ENCODE measurements around the gene SLC26A3.

SLC26A3 gene

DNA sequence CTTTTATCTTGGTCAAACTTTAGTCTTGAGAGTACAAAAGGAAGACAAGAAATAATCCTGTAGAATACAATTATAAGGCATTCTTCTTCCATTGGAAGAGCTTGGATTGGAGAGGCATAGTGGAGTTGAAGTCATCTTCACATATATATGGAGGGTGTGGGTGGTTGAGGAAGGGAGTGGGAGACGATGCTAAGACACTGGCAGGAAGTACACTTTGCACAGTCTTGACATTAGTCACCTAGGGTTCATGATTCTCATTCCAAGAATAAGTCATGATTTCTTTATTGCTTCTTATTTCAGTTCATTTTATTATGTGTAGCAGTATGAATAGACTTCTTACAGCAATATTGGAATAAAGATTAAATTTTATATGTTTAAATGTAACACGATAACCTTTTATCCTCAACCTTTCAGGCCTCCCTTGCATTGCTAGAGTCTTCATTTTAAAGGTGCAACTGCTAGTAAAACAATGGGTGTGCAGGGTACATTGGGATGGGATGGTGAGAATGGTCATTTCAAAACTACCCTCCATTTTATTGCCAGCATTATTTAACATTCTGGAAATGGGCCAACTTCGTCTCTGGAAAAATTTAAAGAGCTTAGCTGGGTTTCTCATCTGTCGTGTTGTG is 12.3 kb upstream of the SLC26A3 start:
- peak; percentile 79 for DNase-seq

DNA sequence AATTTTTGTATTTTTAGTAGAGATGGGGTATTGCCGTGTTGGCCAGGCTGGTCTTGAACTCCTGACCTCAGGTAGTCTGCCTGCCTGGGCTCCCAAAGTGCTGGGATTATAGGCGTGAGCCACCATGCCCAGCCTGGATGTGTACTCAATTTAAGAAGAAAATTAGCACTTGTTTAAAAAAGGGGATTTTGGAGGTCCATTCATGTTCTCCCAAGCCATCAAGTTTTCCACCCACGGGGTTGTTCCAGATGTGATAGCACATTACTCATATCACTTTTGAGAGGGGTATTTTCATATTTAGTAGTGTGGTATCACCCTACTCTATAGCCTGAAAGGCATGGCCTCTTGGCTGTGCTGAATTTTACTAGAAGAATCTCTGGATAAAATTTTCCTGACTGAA is 10.5 kb upstream of the SLC26A3 start:
- peak; percentile 46 for DNase-seq

DNA sequence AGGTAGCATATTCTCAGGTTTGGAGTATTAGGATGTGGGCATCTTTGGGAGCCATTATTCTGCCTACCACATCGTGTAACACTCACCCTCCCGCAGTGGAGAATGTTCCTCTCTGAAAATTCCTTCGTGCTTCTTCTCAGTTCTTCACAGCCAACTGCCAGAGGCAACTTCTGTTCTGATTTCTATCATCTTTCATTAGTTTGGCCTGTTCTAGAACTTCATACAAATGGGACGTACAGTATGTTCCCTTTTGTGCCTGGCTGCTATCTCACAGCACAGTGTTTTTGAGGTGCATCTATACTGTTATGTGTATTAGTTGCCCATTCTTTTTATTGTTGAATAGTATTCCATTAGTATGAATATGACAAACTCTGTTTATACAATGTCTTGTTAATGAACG is 8.9 kb upstream of the SLC26A3 start:
- DNase-seq, result no peak

DNA sequence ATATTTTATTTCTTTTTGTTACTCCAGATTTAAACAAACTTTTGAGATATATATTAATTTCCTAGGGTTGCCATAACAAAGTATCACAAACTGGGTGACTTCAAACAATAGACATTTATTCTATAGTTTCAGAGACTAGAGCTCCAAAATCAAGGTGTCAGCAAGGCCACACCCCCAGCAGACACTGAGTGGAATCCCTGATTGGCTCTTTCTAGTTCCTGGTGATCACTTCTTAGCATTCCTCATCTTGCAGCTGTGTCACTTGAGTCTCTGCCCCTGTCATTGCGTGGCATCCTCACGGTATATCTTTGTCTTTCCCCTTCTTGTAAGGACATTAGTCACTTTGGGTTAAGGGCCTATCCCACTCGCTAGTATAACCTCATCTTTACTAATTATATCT is 7.6 kb upstream of the SLC26A3 start:
- DNase-seq, result no peak

DNA sequence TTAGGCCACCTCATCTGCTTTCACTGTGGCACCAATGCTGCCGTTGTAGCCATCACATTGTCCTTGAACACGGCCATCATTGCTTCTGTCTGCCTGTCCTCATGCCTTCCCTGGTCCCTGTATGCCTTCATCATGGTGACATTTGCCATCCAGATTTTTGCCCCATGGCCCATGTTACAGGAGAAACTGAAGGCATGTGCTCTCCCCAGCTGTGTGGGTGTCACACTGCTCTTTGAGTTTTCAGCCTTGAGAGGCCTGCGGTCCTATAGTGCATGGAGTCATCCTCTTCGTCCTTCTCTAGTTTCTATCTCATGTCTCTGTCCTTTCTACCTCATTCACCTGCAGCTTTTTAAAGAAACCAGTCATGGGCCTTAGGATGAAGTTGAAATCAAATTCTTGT is 6.2 kb upstream of the SLC26A3 start:
- DNase-seq, result no peak

DNA sequence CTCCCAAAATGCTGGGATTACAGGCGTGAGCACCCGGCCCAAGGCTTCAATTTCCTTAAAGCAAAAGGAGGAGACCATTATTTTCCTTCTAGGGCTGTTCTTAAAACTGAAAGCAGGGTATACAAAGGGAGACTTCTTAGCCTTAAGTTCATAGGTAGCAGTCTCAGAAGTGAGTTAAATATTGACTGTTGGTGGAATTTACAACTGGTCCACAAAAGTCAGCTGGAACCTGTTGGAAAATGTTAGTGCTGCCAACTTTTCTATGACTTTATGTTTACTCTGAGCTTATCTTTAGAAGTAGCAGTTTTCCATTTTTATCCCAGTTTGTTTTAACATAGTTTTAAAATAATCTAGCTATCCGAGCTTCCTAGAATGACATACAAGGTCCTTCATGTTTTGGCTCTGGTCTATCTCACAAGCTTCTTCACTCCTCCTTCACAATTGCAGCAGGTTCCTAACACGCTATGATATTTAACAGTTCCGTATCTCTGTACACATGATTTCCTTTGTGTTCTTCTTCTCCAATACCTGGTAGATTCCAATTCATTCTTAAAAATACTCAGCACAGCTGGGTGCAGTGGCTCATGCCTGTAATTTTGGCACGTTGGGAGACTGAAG is 3.3 kb downstream of the SLC26A3 start:
- DNase-seq, result no peak

DNA sequence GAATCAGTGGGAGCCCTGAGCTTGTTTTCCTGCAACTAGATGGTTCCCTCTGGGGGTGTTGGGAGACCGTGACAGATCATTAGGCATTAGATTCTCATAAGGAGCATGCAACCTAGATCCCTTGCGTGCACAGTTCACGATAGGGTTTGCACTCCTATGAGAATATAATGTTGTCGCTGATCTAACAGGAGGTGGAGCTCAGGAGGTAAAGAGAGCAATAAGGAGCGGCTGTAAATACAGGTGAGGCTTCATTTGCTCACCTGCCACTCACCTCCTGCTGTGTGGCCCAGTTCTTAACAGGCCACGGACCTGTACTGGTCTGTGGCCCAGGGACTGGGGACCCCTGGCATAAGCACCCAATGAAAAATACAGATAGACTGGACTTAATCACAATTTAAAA is 10.7 kb downstream of the SLC26A3 start:
- no peak for DNase-seq

DNA sequence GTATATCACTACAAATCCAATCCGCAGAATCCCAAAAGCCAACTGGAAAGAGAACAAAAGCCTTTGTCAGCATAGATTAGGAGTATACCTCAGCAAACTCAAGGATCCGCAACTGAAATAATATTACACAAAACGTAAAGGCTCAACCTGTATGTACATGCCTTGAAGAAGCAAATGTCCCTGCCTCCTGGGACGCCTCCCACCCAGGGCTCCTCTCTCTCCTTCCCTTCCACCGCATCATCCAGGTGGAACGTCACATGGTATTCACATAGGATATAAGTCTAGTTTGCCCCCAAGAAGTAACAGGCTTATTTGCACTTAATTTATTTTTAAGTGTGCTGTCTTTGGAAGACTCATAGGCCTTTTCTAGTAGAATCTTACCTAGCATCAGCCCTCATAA is 13.4 kb downstream of the SLC26A3 start:
- no peak for DNase-seq

DNA sequence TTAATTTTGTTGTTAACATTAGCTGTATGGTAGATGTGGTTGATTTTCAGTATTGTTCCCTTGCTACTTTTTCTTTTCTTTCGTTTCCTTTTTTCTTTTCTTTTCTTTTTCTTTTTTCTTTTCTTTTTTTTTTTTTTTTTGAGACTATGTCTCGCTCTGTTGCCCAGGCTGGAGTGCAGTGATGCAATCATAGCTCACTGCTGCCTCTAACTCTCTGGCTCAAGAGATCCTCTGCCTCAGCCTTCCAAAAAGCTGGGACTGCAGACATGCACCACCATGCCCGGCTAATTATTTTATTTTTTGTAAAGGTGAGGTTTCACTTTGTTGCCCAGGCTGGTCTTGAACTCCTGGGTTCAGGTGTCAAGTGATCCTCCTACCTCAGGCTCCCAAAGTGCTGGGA is 14.4 kb downstream of the SLC26A3 start:
- no peak for DNase-seq

DNA sequence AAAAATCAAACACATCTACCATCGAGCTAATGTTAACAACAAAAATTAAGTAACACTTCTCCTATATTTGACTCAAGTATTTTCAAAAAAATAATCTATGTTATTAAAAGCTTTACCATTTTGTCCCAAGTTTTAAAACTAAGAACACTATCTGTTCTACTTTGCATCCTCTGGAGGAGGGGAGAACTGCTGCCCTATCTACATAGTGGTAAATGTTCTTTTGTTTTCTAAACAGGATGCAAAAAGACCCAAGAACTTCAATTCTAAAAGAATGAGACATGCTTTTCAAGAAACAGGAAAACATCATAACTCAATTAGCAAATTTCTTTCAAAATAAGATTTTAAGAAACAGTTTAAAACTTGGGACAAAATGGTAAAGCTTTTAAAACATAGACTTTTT is 14.8 kb downstream of the SLC26A3 start:
- DNase-seq, result no peak

DNA sequence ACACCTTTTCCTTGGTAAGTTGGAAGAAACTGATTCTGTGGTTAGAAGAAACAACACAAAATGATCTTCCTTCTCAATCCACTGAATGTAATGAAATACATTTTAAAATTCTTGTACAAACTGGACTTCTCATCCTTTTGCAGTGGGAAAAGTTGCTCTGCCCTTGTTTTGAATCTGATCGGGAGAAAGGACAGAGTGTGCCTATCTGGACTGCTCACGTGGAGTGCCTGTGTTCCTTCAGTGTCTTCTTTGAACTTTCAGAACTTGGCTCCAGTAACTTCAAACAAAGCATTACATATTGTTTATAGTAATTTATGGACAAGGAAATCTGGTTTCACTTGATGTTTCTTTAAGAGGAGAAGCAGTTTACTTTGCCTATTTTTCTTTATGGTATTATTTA is 17.1 kb downstream of the SLC26A3 start:
- no peak for DNase-seq

DNA sequence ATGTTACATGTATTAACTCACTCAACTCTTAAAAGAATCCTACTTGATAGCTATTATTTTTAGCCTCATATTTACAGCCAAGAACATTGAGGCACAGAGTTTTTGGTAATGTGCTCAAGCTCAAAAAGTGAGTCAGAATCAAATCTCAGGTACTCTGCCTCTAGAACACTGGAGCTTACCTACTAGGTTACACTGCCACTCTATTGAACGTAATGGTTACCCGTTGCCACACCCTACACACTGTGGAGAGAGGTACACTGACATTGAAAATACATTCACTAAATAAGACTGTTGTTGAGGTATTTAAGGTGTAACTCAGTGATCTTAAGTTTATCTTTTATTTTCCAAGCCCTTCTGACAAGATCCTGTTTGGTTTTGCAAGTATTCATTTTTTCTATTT is 17.9 kb downstream of the SLC26A3 start:
- no peak for DNase-seq

DNA sequence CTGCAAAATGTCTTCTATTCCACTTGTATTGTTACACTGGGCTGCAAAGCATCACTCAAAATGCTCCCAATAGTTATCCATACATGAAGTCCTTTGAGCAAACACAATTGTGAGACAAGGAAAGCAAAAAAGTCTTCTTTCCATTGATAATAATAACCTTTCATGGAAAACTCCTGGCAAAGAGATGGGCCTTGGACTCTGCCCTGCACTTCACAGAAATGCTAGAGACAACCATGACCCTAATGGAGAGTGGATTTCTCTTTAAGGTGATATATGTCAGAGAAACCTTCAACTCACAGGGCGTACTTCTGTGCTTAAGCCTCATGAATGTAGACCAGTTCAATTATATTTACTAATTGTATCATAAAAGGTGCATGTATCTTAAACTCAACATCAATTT is 19.4 kb downstream of the SLC26A3 start:
- no peak for DNase-seq

DNA sequence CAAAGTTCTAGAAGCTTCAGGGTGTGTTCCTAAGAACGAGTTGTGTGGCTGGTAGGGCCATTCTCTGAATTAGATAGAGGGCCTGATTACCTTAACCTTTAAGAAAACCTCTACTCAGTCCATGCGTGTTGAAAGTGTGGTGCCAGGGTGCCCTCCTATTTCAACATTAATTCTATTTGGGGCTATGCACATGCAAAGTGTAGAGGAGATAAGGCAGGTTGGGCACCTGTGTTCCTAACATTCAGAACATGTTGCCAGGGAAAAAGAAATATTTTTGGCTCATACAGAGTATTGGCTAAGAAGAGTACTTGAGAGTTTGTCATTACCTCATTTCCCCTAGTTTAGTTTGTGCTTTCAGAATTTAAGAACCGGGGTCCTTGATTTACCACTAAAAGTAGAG is 20.6 kb downstream of the SLC26A3 start:
- no peak for DNase-seq

DNA sequence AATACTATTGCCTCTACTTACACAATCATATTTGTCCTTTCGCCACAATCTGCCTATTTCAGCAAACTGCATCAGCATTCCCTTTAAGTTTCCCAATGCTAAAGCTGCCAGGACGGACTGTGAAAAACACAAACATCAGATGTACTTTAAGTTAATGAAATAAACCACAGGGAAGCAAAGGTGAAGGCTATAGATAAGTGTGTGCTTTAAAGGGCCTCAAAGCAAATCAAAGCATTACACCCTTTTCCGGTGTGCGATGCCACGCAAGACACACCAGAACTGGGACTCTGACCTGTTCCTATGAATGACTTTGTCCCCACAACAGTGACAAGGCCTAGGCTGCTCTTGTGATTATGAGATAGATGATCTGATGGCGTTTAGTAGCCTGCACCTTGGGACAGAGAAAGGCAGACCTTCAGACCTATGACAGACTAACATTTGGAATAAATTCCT is 23.4 kb downstream of the SLC26A3 start:
- DNase-seq, result no peak

DNA sequence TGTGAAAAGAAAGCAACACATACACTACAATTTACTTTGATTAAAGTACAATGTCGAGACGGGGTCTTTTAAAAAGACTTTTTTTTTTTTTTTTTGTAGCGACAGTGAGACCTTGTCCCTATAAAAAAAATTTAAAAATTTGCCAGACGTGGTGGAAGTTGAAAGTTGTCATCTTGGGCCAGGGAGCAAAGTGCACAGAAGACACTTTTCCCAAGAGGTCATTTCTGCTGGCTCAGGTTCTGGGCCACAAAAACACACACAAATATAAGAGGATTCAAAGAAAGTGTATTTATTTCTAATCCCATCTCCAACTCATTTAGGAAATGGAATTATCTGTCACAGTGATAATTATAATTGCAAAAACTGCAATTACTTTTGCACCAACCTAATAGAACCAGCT is 24.7 kb downstream of the SLC26A3 start:
- no peak for DNase-seq

DNA sequence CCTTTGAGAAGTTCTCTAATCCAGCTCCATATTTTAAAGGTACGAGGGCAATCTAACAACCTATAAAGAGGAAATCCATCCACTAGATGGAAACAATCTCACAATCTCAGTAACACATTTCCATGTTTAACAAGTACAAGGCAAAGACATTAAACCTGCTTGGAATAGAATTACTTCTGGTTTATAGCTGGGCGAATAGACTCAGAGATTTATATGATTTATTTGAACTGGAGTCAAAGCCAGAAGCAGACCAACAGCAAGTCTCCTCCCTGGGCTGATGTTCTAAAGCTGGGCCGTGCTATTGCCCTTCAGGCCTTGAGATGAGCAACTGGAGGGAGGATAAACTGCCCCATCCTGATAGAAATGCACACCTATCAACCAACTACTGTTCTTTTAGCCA is 25.3 kb downstream of the SLC26A3 start:
- no peak for DNase-seq

DNA sequence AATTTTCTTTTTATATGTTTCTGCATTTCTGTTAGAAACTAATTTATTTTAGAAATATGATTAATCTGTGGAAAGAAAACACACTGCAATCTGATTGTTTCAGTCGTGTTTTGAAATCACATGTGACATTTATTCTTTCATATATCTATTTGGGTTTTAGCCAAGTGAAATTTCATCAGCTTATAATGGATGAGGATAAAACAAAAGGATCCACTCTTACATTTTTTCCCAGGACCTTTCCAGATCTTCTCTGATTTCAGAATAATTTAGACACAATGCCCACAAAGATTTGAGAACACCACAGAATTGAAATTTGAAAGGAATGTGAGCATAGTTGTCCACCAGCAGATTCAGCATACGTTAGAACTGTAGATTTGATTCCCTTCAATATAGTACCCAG is 30.0 kb downstream of the SLC26A3 start:
- no peak for DNase-seq

DNA sequence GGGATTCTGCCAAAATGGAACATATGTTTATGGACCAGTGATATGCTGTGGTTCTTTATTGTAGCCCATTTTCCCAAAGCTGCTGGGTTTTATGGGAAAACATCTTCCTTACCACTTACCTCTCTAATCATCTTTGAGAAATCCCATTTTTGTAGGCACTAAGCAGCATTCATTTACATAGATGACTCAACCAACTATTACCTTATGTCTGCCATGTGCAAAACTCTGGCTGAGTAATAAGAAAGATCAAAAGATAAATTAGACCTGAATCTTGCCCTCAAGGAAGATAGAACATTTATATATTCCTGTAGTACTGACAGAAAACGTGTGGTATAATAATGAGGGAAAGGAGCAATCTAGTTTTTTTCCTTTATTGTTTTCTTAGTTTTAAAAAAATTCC is 34.8 kb downstream of the SLC26A3 start:
- no peak for DNase-seq

DNA sequence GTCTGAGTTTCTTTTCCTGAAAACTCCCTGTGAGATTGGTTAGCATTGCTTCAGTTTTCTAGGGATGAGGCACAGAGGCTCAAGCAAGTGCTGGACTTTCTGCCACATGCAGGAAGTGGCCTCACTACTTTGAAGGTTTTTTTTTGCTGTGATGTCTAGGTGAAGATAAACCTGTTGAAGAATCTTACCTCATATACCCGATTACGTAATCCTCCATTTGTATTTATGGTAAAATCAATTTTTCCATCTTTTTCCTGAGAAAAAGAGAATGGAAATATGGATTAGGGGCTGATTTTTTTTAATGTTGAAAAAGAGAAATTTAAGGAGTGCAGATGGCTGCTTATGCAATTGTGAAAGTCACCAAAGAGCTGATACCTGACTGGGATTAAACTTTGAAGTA is 35.6 kb downstream of the SLC26A3 start:
- DNase-seq, result no peak

DNA sequence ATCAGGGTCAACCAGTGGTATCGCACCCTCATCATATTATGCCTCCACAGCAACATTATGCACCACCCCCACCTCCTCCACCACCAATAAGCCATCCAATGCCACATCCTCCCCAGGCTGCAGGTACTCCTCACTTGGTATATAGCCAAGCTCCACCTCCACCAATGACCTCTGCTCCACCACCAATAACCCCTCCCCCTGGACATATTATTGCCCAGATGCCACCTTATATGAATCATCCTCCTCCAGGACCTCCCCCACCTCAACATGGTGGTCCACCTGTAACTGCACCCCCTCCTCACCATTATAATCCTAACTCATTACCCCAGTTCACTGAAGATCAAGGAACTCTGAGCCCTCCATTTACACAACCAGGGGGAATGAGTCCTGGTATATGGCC is 44.4 kb downstream of the SLC26A3 start:
- DNase-seq, result no peak

DNA sequence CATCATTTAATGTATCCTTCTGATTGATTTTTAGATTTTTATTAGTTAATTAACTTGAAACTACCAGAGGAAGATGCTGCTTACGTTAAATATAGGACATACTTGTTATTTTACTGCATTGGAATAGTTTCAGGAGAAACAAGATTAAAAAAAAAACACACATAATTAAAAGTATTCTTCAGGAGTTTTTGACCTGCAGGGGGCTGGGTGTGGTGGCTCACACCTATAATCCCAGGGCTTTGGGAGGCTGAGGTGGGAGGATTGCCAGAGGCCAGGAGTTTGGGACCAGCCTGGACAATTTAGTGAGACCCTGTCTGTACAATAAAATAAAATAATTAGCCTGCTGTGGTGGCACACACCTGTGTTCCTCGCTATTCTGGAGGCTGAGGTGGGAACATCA is 48.4 kb downstream of the SLC26A3 start:
- DNase-seq, result no peak

DNA sequence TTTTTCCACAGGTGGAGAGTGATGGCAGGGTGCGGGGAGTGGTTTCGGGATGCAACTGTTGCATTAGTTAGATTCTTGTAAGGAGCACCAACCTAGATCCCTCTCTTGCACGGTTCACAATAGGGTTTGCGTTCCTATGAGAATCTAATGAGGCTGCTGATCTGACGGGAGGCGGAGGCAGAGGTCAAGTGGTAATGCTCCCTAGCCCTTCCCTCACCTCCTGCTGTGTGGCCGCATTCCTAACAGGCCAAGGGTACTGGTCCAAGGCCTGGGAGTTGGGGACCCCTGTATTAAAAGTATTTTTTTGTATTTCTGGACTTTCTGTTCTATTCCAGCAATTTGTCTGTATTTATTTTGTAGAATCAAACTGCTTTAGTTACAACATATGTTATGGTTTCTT is 51.9 kb downstream of the SLC26A3 start:
- DNase-seq, result no peak

DNA sequence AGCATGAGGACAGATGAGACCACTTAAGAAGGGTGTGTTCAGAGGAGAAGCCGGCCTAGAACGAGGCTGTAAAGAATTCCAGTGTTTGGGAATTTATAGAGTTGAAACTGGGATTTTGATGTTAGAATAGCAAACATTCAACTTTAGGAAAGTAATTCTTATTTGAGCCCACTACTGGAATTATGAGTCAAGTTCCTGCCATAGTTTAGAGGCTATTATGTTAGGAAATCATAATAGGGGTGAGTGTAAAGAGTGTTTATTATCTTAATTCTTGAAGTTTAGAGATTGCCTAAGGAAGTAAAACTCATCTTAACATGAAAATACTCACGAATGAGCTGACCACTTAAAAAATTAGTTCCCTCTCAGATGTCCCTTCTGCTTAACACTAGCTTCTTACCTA is 57.0 kb downstream of the SLC26A3 start:
- no peak for DNase-seq

DNA sequence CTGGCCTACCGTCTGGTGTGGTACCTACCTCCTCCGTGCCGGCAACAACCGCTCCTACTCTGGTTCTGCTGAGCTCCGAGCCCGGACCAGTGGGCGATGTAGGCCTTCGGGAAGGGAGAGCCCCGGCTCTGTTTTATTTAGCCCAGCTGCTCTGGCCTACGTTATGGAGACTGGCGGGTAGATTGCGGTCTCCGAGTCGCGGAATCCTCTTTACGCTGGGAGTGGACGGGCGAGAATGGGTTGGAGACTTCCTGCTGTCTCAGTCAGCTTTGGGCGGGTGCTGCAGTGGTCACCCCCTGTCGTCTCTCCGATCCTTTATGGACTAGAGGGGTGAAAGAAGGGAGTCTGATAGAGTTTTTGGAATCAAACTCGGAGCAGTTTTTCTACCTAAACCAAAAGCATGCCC is 58.7 kb downstream of the SLC26A3 start:
- DNase-seq, result no peak

Data from activated CD4-positive, alpha-beta T cell treated with anti-CD3 and anti-CD28 coated beads, Interleukin-2, Interleukin-6, amounts not matched to agents 100 ng/mL and 50 ng/mL, durations not matched to agents 16 hours and 8 hours (primary cell).